Nucleus accumbens (tissue), 56 donors: ENCODE results near the gene ATN1.
"Not testable (repeated sequence)": the region's sequence is repeated elsewhere in the genome, so short reads cannot be mapped to it uniquely, and the experiment has no call there.

ENCODE experiments used
- DNase-seq, 56 donors: peaks; one replicate each; lab custom pipeline; 2025; lab: John Stamatoyannopoulos, UW

ATN1 gene

GRCh38 chr12:6902448-6902847 is 25.3 kb upstream of the ATN1 start:
- DNase-seq: no peak

- no peak for DNase-seq
Observed at GRCh38 chr12:6903722-6904121, 24.0 kb upstream of the ATN1 start.

GRCh38 chr12:6904280-6905276 is 23.2 kb upstream of the ATN1 start, which contains the start of gene LRRC23:
Gene LRRC23, plus strand, starts transcription at chr12:6904822. Its CDS starts 812 bp downstream, at chr12:6905634.
- DNase-seq: peak; percentile 83 to 100 (median 96)

GRCh38 chr12:6905414-6906040 is 22.2 kb upstream of the ATN1 start:
- DNase-seq: no peak

GRCh38 chr12:6908141-6908540 is 19.6 kb upstream of the ATN1 start:
- not testable (repeated sequence) for DNase-seq

- no peak for DNase-seq
Observed at GRCh38 chr12:6909421-6910145, 18.2 kb upstream of the ATN1 start.

GRCh38 chr12:6912164-6912935 is 15.4 kb upstream of the ATN1 start:
- no peak for DNase-seq

- DNase-seq: peak; percentile 23 to 91 (median 77)
Observed at GRCh38 chr12:6914246-6914946, 13.4 kb upstream of the ATN1 start, which contains the start of gene ENO2. Gene ENO2, plus strand, starts transcription at chr12:6914580. Its CDS starts 1,253 bp downstream, at chr12:6915833.

- peak in 9 of 56 donors; percentile 2 to 57 (median 28) for DNase-seq
Observed at GRCh38 chr12:6914947-6915788, 12.6 kb upstream of the ATN1 start.

GRCh38 chr12:6915789-6916285 is 11.9 kb upstream of the ATN1 start:
- DNase-seq: no peak

GRCh38 chr12:6916426-6917200 is 11.1 kb upstream of the ATN1 start:
- DNase-seq: no peak

- DNase-seq: no peak
Observed at GRCh38 chr12:6917491-6918231, 10.1 kb upstream of the ATN1 start.

- no peak for DNase-seq
Observed at GRCh38 chr12:6919588-6919987, 8.2 kb upstream of the ATN1 start.

- DNase-seq: no peak
Observed at GRCh38 chr12:6921539-6921938, 6.2 kb upstream of the ATN1 start.

GRCh38 chr12:6921996-6922946 is 5.5 kb upstream of the ATN1 start:
- no peak for DNase-seq
